ENCODE data around the gene DDX21. TPM values are rescaled to one million over a fixed set of nuclear protein-coding genes. Genes with fewer than 3 reads are reported as not detected.

DDX21 gene
- total RNA-seq, 1 experiment from 2014 or later: 88.0 TPM

DNA sequence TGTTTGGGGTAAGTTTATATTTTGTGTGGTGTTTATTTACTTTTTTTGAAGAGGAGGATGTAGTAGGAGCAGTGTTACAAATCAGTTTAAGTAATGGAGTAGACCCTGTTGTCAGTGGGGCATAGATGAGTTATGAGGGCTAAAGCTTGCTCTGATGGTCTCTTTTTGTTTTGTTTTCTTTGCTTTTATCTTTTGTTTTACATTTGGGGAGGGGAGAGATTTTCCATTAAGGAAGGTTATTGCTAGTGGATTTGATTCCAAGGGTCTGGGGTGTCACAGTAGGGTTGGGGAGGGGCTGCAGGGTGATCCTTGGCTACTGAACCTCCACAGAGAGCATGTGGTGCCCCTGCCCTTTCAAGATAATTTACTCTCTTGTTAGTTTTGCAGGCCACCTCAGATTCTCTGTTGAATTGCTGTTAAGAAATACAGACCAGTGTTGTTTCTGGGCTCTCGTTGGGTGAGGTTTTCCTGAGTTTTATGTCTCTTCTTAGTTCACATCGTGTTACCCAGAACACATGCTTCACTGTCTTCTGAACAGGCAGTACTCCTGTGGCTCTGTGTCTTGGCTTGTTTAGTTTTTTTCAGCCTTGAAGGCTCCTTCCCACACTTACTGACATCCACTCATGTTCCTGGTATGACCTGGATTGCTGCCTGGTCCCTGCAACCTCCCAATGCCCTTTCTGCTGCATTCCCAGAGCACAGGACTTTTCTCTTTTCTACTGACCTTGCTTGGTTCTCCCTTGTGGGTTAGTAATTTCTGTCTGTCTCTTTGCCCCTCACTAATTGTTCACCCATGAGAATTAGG is 36.9 kb downstream of the DDX21 start:
- no peaks in the 10 kb centered on the region; the same call in 1 of the 2 replicates for H4K20me1 ChIP-seq (ENCODE audit: insufficient read depth)
- TF ChIP-seq EZH2 (IDR thresholded peaks at IDR 0.05; ENCODE audit: low read depth): no peak
- TF ChIP-seq, protein P1, sequence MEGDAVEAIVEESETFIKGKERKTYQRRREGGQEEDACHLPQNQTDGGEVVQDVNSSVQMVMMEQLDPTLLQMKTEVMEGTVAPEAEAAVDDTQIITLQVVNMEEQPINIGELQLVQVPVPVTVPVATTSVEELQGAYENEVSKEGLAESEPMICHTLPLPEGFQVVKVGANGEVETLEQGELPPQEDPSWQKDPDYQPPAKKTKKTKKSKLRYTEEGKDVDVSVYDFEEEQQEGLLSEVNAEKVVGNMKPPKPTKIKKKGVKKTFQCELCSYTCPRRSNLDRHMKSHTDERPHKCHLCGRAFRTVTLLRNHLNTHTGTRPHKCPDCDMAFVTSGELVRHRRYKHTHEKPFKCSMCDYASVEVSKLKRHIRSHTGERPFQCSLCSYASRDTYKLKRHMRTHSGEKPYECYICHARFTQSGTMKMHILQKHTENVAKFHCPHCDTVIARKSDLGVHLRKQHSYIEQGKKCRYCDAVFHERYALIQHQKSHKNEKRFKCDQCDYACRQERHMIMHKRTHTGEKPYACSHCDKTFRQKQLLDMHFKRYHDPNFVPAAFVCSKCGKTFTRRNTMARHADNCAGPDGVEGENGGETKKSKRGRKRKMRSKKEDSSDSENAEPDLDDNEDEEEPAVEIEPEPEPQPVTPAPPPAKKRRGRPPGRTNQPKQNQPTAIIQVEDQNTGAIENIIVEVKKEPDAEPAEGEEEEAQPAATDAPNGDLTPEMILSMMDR (conservative IDR thresholded peaks at IDR 0.05): no peak
- no peaks in the 10 kb centered on the region for H3K27me3 ChIP-seq (ENCODE audit: insufficient read depth, low read depth)
- peaks cover 15% of the 10 kb centered on the region for H3K4me1 ChIP-seq (replicated peaks; ENCODE audit: insufficient read depth)
- POLR2A ChIA-PET (ENCODE audit: unreplicated experiment): no interaction called here
- no peak for DNase-seq
- no peaks in the 10 kb centered on the region for H3K9me3 ChIP-seq (ENCODE audit: insufficient read depth, low read depth)
- H2AFZ ChIP-seq: no peak overlapping the region
- CTCF ChIA-PET: no interaction called here
- no peak overlapping the region for H3K4me2 ChIP-seq
- peaks cover 9% of the 10 kb centered on the region for H3F3A ChIP-seq (ENCODE audit: insufficient read depth, low read depth)
- no peaks in the 10 kb centered on the region for H3K36me3 ChIP-seq (ENCODE audit: low read depth)
- H3K79me2 ChIP-seq (ENCODE audit: low read depth): peaks cover 79% of the 10 kb centered on the region
- no peaks in the 10 kb centered on the region for H3K9me2 ChIP-seq (ENCODE audit: insufficient read depth)
- intact Hi-C loops (cut with micrococcal nuclease; ENCODE audit: unreplicated experiment): no loop called here
- no TSS peak for BruUV-seq (replicated peaks)
- H3K4me3 ChIP-seq: no peak overlapping the region
- H3K27ac ChIP-seq: no peak overlapping the region

DNA sequence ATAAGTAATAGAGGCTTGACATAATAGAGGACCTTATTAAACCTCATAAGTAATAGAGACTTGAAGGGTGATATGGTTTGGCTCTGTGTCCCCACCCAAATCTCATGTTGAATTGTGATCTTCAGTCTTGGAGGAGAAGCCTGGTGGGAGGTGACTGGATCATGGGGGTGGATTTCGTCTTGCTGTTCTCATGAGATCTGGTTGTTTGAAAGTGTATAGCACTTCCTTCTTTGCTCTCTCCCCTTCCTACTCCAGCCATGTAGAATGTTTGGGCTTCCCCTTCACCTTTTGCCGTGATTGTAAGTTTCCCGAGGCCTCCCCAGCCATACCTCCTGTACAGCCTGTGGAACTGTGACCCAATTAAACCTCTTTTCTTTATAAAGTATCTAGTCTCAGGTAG is 41.2 kb downstream of the DDX21 start:
- Histone ChIP-seq H3K27me3 (ENCODE audit: insufficient read depth, low read depth) (no peaks in the 10 kb centered on the region), H3F3A (ENCODE audit: insufficient read depth, low read depth) (no peaks in the 10 kb centered on the region), H3K36me3 (ENCODE audit: low read depth) (0 out of 2 replicates have a peak, but pooled peaks cover 5% of the 10 kb centered on the region), H4K20me1 (ENCODE audit: insufficient read depth) (no peaks in the 10 kb centered on the region; the same call in 1 of the 2 replicates), H3K4me1 (replicated peaks; ENCODE audit: insufficient read depth) (no peaks in the 10 kb centered on the region), H2AFZ (no peak overlapping the region), H3K9me2 (ENCODE audit: insufficient read depth) (no peaks in the 10 kb centered on the region), H3K79me2 (ENCODE audit: low read depth) (peaks cover 53% of the 10 kb centered on the region), H3K27ac (no peak overlapping the region), H3K4me2 (no peak overlapping the region), H3K4me3 (no peak overlapping the region), H3K9me3 (ENCODE audit: insufficient read depth, low read depth) (no peaks in the 10 kb centered on the region)
- POLR2A ChIA-PET (ENCODE audit: unreplicated experiment): no interaction called here
- CTCF ChIA-PET: no interaction called here
- no TSS peak for BruUV-seq (replicated peaks)
- DNase-seq: no peak
- TF ChIP-seq, protein P1 (conservative IDR thresholded peaks at IDR 0.05): no peak
- no peak for TF ChIP-seq EZH2 (IDR thresholded peaks at IDR 0.05; ENCODE audit: low read depth)
- intact Hi-C loops (cut with micrococcal nuclease; ENCODE audit: unreplicated experiment): no loop called here

DNA sequence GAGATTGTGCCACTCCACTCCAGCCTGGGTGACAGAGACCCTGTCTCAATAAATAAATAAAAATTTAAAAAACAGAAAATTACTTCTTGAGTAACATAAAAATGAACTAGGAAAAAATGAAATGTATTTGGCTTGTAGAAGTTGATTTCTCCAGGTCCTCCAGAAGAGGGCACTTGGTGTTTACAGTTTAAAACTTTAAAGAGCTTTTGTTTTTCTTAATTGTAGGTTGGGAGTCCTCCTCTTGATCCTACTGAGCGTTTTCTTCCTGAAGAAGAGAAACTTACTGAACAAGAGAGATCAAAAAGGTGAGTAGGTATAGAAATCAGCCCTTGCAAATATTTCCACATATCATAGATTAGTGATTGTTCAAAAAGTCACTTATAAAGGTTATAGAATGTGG is 48.9 kb downstream of the DDX21 start:
- ChIA-PET POLR2A (ENCODE audit: unreplicated experiment) (no interaction called here), CTCF (interaction anchor here (0.5 to 2.3 kb wide), 3 partner anchors 60 to 229 kb away, joined by 3 to 19 read pairs (median 5); no protein-coding TSS in a partner anchor)
- TF ChIP-seq, protein P1 (conservative IDR thresholded peaks at IDR 0.05): peak; percentile 84
- TF ChIP-seq EZH2 (IDR thresholded peaks at IDR 0.05; ENCODE audit: low read depth): no peak
- BruUV-seq (replicated peaks): no TSS peak
- H2AFZ ChIP-seq: no peak overlapping the region
- no peaks in the 10 kb centered on the region for H3K27me3 ChIP-seq (ENCODE audit: insufficient read depth, low read depth)
- H3K9me2 ChIP-seq (ENCODE audit: insufficient read depth): no peaks in the 10 kb centered on the region
- no peaks in the 10 kb centered on the region for H3K4me1 ChIP-seq (replicated peaks; ENCODE audit: insufficient read depth)
- no peaks in the 10 kb centered on the region for H4K20me1 ChIP-seq (ENCODE audit: insufficient read depth)
- H3K36me3 ChIP-seq (ENCODE audit: low read depth): peaks cover 30% of the 10 kb centered on the region; the same call in 1 of the 2 replicates
- H3K4me3 ChIP-seq: no peak overlapping the region
- no peak overlapping the region for H3K4me2 ChIP-seq
- H3K27ac ChIP-seq: no peak overlapping the region
- peak in 1 of 2 experiments; percentile 56 for DNase-seq
- intact Hi-C loops (cut with micrococcal nuclease; ENCODE audit: unreplicated experiment): loop anchor here (1.0 to 10.0 kb wide), 3 partner anchors 88 to 630 kb away; partner anchors contain the start of gene FAM241B
- H3K9me3 ChIP-seq (ENCODE audit: insufficient read depth, low read depth): no peaks in the 10 kb centered on the region
- peaks cover 4% of the 10 kb centered on the region; the same call in 1 of the 2 replicates for H3F3A ChIP-seq (ENCODE audit: insufficient read depth, low read depth)
- H3K79me2 ChIP-seq (ENCODE audit: low read depth): no peaks in the 10 kb centered on the region
